ENCODE data around the gene CSK.

Gene CSK

GRCh38 chr15:74847432-74847831 is 65.6 kb downstream of the CSK start:
- TF ChIP-seq CTCF (IDR thresholded peaks at IDR 0.05), result no peak

GRCh38 chr15:74850393-74850792 is 68.5 kb downstream of the CSK start:
- TF ChIP-seq CTCF (IDR thresholded peaks at IDR 0.05), result no peak

- no peak for TF ChIP-seq CTCF (IDR thresholded peaks at IDR 0.05)
These were observed 70.1 kb downstream of the CSK start for GRCh38 chr15:74851960-74852359.
